Body of pancreas (tissue), 4 donors: ENCODE data around the gene DDX41.

Experiments
- CTCF ChIP-seq, 7 experiments: fragments of 450-650 bp in 4 of 7; fragments of 200-600 bp in 3 of 7; sonication (generic) in 3 of 7; IDR thresholded peaks; one replicate each; pipeline ENCODE4 v1.5.1; 2016 to 2019; ENCODE audit warnings: antibody characterized with exemption in 7 of 7
- POLR2A ChIP-seq, 3 donors: fragments of 450-650 bp; IDR thresholded peaks; one replicate each; pipeline ENCODE4 v1.6.1; 2016; ENCODE audit warnings: antibody characterized with exemption in 3 of 3, mild to moderate bottlenecking in 2 of 3

DNA sequence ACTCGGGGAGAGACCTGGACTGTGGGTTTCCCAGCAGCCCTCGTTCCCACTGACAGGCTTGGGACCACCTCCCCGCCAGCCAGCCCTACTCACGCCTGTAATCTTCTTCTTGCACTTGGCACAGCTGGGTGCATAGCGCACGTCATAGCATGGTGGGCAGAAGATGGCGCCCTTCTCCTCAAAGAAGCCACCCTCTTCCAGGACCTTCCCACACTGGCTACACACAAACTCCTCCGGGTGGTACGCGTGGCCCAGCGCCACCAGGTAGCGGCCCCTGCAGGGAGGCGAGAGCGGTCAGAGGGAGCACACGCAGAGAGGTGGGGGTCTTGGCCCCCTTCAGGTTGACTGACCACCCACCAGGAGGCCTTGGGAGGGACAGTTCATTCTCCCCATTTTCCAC lies 28.8 kb downstream of the DDX41 start:
- TF ChIP-seq CTCF (IDR thresholded peaks at IDR 0.05) (no peak), POLR2A (IDR thresholded peaks at IDR 0.05) (no peak)
